HG03139 (cell line): ENCODE results near the gene SFTPB.
"Not testable (repeated sequence)": the region's sequence is repeated elsewhere in the genome, so short reads cannot be mapped to it uniquely, and the experiment has no call there.

Experiments used
- ATAC-seq: cut with Tn5 transposase; IDR thresholded peaks from one replicate; pipeline ENCODE4 v1.9.1; 2021; ENCODE audit not compliant: unreplicated experiment

The SFTPB gene

DNA sequence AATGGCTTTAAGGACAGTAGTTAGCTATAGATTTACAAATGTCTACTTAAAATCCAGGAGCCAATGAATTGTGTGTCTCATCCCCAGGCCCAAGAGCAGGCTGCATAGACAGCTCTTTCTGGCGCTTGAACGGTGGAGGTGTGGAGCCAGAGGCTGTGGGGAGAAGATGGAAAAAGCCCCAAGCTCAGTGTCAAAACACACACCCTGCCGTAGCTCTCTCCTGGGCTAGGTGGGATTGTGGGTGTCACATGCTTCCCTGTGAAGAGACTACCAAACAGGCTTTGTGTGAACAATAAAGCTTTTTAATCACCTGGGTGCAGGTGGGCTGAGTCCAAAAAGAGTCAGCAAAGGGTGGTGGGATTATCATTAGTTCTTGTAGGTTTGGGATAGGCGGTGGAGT is 10.6 kb downstream of the SFTPB start:
- ATAC-seq, result not testable (repeated sequence)

DNA sequence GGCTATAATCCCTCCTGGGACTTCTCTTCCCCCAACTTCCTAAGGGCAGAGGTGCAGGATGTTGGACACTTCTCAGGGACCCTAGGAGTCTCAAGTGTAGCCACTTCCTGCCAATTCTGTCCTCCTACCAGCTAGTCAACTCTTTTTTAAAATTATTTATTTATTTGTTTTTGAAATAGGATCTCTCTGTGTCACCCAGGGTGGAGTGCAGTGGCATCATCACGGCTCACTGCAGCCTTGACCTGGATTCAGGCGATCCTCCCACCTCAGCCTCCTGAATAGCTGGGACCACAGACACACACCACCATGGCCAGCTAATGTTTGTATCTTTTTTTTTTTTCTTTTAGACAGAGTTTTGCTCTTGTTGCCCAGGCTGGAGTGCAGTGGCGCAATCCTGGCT is 11.5 kb downstream of the SFTPB start:
- ATAC-seq, result no peak

DNA sequence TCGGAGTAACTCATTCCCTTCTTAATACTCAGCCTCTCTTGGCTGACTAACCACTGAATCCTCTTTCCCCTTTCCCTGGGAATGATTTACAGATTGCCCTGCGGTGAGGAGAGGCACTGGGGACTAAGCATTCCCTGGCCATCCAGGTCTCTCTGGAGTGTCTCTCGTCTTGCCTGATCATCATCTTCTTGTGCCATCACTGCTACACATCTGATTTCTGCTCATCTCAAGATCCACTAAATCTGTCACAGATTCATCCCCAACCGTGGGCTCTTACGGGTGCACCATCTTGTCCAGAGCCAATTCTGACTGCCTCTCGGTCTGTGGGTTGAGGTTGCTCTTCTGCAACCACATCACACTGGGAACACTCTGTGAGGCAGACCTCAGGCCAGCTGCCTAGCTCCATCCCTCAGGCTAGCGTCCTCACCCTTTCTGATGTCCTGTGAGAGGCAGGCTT is 12.0 kb downstream of the SFTPB start:
- no peak for ATAC-seq

DNA sequence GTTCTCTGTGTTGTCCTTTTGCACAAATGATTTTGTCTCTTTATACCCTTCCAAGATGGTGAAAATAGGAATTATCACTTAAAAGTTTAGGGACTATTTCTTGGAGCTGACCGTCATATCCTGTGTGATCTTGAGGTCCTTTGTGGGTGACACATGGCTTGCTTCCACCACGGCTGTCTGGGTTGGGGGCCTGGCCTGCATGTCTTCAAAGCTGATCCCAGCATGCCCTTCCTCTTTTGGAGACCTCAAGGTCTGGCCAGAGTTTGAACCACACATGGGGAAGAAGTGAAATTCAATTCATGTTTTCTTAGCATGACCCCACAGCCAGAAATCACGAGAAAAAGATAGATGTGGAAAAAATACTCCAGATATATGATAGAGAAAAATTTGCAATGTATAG is 14.0 kb downstream of the SFTPB start:
- no peak for ATAC-seq

DNA sequence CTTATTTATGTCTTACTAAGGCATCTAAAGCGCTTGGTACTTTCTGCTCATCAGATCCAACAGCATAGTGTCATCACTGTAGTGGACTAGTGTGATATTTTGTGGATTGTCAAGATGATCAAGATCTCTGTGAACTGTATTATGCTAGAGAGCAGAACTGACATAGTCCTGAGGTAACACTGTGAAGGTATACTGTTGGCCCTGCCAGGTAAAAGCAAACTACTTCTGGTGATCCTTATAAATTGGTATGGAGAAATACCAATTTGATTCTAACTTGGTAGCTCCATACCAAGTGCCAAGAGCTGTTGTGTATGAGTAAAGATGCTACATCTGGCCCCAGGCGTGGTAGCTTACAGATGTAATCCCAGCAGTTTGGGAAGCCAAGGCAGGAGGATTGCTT is 15.9 kb downstream of the SFTPB start:
- no peak for ATAC-seq

DNA sequence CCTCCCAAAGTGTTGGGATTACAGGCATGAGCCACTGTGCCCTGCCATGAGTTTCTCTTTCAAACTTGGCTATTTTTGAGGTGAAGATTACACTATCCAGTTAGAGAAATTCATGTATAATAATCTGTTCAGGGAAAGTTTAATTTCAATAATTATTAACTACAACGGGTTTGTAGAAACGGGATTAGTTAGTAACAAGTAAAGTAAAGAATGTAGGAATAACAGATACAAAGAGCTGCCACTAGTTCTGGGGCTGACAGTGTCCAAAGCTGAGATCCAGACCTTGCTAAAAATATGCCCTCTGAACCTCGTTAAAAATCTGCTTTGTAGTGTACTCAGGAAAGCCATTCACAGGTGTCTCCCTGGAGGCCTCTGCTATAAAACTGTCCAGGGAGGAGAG is 16.9 kb downstream of the SFTPB start:
- ATAC-seq, result no peak

DNA sequence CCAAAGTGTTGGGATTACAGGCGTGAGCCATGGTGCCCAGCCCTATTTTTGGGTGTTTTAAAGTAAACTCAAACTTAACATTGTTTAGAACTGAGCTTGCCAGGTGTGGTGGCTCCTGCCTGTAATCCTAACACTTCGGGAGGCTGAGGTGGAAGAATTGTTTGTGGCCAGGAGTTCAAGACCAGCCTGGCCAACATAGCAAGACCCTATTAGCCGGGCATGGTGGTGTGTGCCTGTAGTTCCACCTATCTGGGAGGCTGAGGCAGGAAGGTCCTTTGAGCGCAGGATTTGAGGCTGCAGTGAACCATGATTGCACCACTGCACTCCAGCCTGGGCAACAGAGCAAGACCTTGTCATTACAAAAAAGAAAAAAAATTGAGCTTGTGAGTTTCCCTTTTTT is 17.5 kb downstream of the SFTPB start:
- ATAC-seq, result no peak

DNA sequence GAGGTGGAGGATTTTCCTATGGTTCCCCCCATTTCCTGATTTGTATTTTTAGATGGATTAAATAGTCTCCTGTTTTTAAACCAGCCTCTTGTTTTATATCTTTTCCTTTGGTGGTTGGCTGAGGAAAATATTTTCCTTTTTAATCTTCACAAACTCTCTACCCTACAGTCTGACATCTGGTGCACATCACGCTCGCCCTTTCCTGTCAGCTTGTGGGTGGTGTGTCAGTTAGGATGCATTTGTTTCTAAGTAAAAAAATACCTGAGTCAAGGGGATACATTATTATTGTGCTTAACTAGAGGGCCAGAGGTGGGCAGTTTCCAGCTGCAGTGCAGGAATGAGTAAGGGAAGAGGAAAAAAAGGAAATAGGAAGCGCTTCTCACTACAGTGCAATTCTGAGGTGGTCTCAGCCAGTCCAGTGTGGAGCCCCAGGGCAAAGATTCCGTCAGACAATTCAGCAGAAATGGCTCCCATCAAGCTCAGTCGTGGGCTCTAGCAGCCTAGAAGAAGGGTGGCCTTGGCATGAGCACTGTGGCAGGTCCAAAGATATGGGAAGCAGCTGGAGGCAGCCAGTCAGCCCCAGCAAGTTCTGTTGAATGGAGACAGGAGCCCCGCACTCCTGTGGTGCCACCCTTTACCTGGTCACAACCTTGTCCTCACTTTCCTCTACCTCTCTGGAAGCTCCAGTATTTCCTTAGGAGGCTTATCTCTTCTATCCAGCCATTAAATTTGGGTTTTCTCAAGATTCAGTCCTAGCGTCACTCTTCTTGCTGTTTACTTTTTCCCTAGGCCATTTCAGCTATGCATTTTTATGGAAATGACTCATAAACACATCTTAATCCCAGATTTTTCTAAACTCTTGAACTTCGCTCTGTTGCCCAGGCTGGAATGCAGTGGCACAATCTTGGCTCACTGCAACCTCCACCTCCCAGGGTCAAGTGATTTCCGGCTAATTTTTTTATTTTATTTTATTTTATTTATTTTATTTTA is 18.5 kb downstream of the SFTPB start:
- ATAC-seq, result no peak

DNA sequence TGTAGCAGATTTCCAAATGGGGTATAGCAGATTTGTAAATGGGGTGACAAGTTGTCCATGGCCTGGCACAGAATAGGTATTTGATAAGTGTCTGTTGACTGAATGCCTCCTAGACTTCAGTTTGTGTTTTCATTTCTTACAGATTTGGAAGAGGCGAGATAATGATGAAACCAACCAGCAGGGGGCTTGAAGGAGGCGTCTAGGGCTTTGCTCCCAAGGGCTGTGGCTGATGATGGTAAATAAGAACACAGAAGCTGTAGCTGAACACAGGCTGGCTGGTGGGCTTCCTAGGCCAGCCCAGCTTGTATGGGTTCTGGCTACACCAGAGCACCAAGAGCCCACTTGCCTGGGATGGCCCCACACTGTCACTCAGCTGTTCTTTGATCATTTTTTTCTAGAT is 19.4 kb downstream of the SFTPB start:
- no peak for ATAC-seq

DNA sequence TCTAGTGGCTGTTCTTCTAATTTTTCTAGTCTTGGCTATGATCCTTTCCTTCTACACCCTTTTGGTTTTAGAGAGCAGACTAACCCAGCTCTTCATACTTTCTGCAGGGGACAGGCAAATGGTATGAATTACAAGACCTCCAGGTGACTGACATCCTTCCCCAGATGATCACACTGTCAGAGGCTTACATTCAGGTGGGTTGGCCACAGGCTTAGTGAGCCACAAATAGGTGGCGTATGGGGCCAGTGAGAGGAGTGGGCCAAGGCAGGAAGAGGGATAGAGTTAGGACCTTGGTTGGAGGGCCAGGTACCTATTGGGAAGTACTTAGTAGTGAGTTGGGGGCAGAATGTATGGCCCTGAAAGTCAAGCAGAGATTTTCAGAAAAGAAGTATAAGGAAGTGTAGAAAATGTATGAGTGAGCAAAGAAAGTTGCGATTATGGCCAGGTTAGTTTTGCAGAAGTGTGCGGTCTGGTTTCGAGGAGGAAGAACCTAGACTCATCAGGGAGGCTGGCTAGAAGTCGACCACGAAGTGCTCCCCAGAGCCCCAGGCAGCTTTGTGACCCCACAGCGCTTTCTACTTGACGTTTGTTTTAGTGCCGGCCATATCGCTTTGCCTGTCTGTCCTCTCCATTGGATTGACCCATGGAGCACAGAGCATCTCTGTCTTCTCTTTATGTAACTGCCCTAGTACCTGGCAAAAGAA is 20.0 kb downstream of the SFTPB start:
- ATAC-seq, result no peak

DNA sequence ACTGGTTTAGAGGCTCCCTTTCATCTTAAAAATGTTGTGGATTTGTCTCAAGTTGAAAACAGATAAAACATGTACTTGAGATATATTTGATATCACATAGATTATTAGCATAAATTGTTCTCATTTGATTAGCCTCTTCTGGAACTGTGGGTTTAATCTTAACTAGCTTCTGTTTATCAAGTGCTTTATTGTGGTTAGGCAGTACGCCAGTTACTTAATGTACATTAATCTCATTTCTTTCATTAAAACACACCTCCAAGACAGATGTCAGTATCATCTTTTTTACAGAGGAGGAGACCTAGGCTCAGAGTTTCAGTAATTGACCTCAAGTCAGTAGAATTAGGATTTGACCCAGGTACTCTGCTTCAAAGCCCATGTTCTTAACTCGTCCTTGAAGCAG is 21.8 kb downstream of the SFTPB start:
- no peak for ATAC-seq

DNA sequence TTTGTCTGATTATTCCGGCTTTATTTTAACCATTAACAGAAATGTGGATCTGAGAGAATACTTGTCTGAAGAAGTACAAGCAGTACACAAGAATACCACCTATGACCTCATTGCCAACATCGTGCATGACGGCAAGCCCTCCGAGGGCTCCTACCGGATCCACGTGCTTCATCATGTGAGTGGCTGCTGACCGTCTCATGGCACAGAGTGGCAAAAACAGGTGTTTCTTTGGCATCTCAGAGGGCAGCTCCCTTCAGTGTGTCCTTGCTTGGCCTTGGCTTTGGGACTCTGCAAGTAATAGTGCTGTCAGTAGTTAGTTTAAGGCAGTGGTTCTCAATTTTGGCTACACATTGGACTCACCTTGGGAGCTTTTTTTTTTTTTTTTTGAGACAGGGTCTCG is 23.1 kb downstream of the SFTPB start:
- no peak for ATAC-seq

DNA sequence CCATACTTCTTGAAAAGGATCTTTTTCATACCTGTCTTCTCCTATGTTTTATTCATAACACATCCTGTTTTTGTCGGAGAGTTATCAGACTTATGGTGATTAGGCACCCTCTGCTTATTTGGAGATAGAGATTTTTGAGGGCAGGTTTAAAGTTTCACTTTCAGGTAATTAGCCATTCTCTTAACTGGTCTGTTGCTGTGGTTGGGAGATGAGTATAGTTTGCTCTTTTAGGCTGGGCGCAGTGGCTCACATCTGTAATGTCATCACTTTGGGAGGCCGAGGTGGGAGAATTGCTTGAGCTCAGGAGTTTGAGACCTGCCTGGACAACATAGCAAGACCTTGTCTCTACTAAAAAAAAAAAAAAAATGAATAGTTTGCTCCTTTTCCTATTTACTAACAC is 25.3 kb downstream of the SFTPB start:
- ATAC-seq, result no peak

DNA sequence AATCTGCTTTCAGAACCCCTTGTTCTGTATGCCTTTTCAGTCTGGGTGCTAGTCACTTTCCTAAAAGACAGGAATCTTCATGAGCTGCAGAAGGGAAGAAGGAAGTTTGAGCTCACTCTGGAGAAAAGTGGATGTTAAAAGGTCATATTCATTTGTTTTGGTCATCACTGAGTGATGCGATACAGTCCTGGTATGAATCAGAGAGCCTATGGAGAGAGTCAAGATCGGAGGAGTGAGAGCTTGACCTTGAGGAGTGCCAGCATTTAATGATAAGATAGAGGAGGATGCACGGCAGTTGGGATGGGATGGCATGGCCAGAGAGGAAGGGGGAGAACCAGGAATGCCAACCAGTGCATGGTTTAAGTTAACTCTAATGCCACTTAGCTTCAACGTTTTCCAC is 32.4 kb downstream of the SFTPB start:
- ATAC-seq, result no peak

DNA sequence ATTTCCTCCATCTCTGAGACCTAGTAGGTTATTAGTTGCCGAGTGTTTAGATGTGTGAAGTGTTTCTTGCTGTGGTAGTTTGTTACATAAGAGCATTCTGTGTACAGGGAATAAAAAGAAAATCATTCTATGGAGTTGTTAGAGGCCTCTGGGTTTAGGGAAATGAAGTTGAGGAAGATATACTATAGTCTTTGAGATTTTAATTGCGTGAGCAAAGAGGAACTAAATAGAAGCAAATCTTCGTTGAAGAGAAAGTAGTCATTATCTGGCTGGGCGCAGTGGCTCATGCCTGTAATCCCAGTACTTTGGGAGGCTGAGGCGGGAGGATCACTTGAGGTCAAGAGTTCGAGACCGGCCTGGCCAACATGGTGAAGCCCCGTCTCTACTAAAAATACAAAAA is 33.0 kb downstream of the SFTPB start:
- ATAC-seq, result no peak

DNA sequence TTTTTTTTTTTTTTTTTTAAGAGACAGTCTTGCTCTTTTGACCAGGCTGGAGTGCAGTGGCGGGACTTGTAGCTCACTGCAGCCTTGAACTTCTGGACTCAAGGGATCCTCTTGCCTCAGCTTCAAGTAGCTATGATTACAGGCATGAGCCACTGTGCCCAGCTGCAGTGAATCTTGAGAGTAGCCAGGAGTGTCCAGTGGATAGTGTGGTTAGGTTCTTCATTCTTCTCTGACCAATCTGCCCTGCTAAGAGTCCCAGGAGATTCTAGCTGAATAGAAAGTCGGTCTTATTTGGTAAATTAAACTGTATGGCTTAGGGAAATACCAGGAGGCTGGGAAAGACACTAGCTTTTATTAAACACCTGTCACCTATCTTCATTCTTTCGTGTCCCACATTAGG is 36.7 kb downstream of the SFTPB start:
- no peak for ATAC-seq

DNA sequence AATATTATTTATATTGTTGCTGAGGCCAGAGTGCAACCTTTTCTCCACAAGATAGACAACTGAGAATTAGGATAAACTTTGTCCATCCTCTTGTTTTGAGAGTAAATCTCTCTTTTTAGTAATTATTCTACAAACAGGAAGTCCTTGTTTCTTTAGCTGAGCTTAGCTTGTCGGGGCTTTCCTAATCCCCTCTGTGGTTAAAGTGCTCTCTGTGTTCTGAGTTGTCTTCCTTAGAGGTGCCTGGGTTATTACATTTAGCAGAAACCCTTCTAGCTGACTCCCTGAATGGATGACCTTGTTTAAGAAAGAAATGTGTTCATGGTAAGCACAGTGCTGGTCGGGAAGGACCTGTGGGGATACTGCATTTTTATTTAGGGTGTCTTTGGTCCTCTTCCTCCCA is 39.3 kb downstream of the SFTPB start:
- no peak for ATAC-seq

DNA sequence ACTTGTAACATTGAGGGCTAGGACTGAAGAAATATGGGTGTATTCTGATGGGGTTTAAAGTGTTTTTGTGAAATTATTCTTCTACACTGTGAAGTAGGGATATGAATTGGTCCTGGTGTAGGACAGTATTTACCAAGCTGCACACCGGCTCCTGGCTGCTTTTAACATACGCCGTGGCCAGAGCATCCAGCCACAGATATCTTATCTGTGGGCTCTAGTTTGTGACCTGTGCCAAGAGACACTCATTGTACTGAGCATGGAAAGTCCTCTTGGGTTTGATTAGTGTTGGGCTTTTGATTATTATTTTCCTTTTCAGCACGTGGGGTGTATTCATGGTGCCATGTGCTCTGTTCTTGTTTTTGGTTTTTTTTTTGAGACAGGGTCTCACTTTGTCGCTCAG is 44.0 kb downstream of the SFTPB start:
- no peak for ATAC-seq

DNA sequence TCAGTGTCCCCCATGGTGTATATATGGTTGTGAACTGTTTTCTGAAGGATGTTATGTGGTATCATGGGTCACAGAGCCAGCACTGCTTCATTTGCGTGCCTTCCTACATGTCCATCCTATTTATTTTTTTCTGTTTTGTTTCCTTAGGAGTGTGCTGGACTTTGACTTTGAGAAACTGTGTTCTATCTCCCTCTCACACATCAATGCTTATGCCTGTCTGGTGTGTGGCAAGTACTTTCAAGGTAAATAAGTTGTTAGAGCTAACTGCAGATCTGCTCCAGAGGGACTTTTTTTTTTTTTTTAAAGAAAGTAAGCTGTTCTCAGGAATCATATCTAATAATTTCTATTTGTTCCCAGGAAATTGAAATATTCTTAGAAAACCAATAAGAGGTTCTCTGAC is 46.7 kb downstream of the SFTPB start:
- no peak for ATAC-seq

DNA sequence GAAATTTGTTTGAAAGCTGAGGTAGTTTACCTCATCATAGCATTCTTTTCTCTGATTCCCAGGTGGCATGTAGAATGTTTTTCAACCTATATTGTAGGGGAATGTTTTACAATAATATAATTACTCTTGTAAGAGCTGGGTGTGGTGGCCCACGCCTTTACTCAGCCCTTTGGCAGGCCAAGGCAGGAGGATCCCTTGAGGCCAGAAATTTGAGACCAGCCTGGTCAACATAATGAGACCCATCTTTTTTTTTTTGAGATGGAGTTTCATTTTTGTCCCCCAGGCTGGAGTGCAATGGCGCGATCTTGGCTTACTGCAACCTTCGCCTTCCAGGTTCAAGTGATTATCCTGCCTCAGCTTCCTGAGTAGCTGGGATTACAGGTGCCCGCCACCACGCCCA is 48.4 kb downstream of the SFTPB start:
- no peak for ATAC-seq

DNA sequence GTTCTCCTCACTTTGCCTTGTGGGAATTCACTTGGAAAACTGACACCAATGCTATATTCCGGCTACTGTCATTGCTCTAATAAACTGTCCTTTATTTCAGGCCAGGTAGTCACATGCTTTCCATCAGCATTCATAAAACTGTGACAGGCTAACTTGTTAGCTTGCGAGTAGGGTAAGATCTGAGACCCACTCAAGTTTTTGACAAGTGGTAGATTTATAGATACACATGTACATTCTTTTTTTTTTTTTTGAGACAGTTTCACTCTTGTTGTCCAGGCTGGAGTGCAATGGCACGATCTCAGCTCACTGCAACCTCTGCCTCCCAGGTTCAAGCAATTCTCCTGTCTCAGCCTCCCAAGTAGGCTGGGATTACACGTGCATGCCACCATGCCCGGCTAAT is 50.3 kb downstream of the SFTPB start:
- not testable (repeated sequence) for ATAC-seq

DNA sequence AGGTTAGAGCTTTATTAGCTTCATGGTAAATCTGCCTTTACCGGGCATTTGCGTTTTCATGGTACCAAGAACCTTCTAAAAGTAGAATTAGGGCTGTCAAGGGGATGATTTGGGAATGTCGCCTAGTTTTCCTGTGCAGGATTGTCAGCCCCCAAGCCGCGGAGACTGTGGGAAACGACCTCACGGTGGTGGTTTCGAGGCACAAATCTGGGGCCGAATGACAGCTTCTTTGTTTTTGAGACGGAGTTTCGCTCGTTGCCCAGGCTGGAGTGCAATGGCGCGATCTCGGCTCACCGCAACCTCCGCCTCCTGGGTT is 52.6 kb downstream of the SFTPB start:
- no peak for ATAC-seq
